Thoracic aorta (tissue), 2 donors: ENCODE results near the gene HABP2. TPM values are rescaled to one million over a fixed set of nuclear protein-coding genes. Genes with fewer than 3 reads are reported as not detected.

Experiments used
- ATAC-seq: fragments of 150-250 bp; one replicate; pipeline ENCODE4 v1.8.0; 2017; ENCODE audit warnings: low read depth; ENCODE audit not compliant: insufficient number of reproducible peaks, low FRiP score
- DNase-seq: peaks from one replicate; pipeline ENCODE4 v3.0.0-alpha.2; 2020; ENCODE audit warnings: low spot score
- H3K27ac ChIP-seq, 2 donors: fragments of 200-600 bp; sonication (generic); 1 replicate in 1 of 2; 2 replicates in 1 of 2; pipeline ENCODE4 v1.5.1; 2016; ENCODE audit warnings: mild to moderate bottlenecking in 2 of 2, moderate library complexity in 2 of 2
- H3K27me3 ChIP-seq: fragments of 200-600 bp; sonication (generic); replicated peaks from 2 replicates; pipeline ENCODE4 v1.6.0; 2016; ENCODE audit warnings: mild to moderate bottlenecking; ENCODE audit not compliant: insufficient read depth
- H3K36me3 ChIP-seq: fragments of 200-600 bp; sonication (generic); one replicate; pipeline ENCODE4 v1.5.1; 2016
- H3K4me1 ChIP-seq, 2 donors: fragments of 200-600 bp; sonication (generic); 1 replicate in 1 of 2; 2 replicates in 1 of 2; pipeline versions ENCODE4 v1.5.1 to v1.6.0; 2016; ENCODE audit warnings: low read depth in 2 of 2, mild to moderate bottlenecking in 1 of 2; ENCODE audit not compliant: control insufficient read depth in 1 of 2
- H3K4me3 ChIP-seq: fragments of 200-600 bp; sonication (generic); 2 replicates; pipeline ENCODE4 v1.5.1; 2016; ENCODE audit warnings: mild to moderate bottlenecking
- H3K9me3 ChIP-seq: fragments of 200-600 bp; sonication (generic); 2 replicates; pipeline ENCODE4 v1.5.1; 2016
- total RNA-seq, 2 donors: library from RNA; depleted of rRNA; stranded (reverse); fragments of >200 nt; gene quantifications; one replicate each; pipeline versions ENCODE4 v1.1.0 to v1.2.3, GENCODE V29; 2016
- TF ChIP-seq, protein P1 (sequence below): fragments of 200-600 bp; sonication (generic); IDR thresholded peaks from one replicate; pipeline ENCODE4 v1.5.1; 2019; ENCODE audit warnings: antibody characterized with exemption

The HABP2 gene
- total RNA-seq, 2 donors from 2014 or later: not detected

DNA sequence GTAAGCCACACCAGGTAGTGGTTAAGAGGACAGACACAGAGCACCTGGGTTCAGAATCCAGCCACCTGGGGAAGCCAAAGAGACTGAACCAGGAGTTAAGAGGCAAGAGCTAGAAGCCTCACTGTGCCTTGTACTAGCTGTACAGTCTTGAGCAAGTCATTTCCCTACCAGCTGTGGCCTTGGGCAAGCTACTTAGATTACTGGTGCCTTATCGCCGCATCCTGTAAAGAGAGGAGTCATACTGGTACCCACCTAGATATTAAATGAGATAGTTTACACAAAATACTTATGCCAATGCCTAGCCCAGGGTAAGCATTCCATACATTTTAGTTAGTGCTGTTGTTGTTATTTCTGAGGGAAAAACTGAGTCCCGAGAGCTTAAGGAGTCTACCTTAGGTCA is 47.7 kb downstream of the HABP2 start:
- H3K9me3 ChIP-seq: no peaks in the 10 kb centered on the region
- H3K27me3 ChIP-seq: no peaks in the 10 kb centered on the region
- H3K36me3 ChIP-seq: no peaks in the 10 kb centered on the region
- no peak overlapping the region for H3K4me3 ChIP-seq
- DNase-seq (no peak), ATAC-seq (no peak)
- H3K27ac ChIP-seq: no peak overlapping the region
- TF ChIP-seq, protein P1, sequence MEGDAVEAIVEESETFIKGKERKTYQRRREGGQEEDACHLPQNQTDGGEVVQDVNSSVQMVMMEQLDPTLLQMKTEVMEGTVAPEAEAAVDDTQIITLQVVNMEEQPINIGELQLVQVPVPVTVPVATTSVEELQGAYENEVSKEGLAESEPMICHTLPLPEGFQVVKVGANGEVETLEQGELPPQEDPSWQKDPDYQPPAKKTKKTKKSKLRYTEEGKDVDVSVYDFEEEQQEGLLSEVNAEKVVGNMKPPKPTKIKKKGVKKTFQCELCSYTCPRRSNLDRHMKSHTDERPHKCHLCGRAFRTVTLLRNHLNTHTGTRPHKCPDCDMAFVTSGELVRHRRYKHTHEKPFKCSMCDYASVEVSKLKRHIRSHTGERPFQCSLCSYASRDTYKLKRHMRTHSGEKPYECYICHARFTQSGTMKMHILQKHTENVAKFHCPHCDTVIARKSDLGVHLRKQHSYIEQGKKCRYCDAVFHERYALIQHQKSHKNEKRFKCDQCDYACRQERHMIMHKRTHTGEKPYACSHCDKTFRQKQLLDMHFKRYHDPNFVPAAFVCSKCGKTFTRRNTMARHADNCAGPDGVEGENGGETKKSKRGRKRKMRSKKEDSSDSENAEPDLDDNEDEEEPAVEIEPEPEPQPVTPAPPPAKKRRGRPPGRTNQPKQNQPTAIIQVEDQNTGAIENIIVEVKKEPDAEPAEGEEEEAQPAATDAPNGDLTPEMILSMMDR: no peak
- H3K4me1 ChIP-seq: no peaks in the 10 kb centered on the region

DNA sequence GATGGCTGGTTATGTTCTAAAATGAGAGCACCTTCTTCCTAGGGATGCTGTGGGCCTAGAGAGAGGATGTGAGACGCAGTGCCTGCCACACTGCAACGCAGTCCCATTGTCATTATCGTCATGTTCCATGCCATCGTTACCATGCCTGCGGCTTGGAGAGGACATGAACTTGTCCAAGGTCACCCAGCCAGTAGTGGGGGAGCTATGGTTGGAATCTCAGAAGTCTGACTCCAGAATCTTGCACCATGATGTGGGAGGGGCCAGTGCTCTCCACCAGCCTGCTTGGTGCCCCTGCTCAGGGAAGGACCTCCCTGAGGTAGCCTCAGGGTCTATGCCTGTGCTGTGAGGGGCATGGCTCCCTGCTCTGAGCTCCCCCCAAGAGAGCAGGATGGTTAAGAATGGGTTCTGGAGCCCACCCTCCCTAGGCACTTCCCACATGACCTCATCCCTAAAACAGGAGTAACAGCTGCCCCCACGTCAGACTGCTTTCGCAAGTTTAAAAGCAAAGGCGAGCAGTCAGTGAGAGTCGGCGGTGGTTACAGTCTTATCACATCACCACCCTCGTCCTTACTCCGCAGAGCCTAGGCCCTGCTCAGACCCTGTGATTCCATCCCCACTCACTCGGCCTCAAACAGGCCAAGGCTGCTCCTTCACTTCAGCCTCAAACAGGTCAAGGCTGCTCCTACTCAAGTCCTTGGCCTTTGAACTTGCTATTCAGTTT is 50.4 kb downstream of the HABP2 start:
- TF ChIP-seq, protein P1: no peak
- Histone ChIP-seq H3K4me3 (no peak overlapping the region), H3K36me3 (no peaks in the 10 kb centered on the region), H3K27ac (no peak overlapping the region), H3K27me3 (no peaks in the 10 kb centered on the region), H3K9me3 (no peaks in the 10 kb centered on the region), H3K4me1 (no peaks in the 10 kb centered on the region)
- no peak for DNase-seq
- ATAC-seq: no peak

DNA sequence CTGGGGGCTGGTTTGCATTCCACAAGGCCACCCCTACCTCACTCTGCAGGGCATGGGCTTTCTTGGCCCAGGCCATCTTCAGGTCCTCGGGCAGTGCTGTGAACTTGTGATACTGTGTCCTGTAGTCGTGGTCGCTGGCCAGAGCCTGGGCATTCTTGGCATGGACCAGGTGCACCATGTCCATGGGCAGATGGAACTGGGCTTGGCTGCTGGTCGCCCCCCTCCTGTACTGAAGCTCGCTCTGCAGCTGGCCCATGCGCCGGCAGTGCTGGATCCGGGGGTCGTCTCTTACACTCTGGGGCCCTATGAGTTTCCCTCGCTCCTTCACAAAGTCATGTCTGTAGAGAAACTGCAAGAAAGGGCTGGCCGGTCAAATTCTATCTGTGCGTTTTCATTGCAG is 51.7 kb downstream of the HABP2 start:
- TF ChIP-seq, protein P1: no peak
- ATAC-seq (no peak), DNase-seq (no peak)
- Histone ChIP-seq H3K36me3 (no peaks in the 10 kb centered on the region), H3K4me3 (no peak overlapping the region), H3K27ac (no peak overlapping the region), H3K27me3 (no peaks in the 10 kb centered on the region), H3K4me1 (no peaks in the 10 kb centered on the region), H3K9me3 (no peaks in the 10 kb centered on the region)

DNA sequence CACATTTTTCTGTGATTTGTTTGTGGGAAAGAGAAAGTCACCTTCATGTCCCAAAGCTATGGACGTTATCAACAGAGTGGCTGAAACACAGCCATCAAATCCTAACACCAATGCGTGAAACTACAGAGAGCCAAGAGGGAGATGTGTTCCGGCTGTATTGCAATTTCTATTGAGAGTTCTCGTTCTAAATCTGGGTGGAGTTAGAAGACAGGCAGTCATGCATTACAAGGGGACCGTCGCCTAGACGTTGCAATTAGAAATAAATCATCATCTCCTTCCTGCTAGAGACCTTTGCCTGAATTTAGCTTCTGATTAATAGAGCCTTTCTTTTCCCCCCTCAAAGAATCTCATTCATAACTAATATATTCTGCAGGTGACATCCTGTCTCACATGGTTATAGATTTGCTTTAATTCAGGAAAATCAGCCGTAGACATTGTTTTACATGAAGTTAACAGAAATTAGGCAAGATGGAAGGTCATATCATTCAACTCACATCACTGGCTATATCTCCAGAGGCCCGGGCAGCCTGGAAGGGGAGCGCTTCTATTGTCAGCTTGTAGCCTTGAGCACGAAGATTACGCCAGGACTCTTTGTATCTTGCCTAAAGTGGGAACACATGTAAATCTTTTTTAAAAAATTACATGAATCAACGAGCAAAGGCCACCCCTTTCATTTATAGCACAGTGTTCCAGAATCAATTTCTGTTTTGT is 52.6 kb downstream of the HABP2 start:
- DNase-seq (no peak), ATAC-seq (no peak)
- TF ChIP-seq, protein P1: no peak
- Histone ChIP-seq H3K9me3 (no peaks in the 10 kb centered on the region), H3K27ac (no peak overlapping the region), H3K36me3 (no peaks in the 10 kb centered on the region), H3K27me3 (no peaks in the 10 kb centered on the region), H3K4me1 (no peaks in the 10 kb centered on the region), H3K4me3 (no peak overlapping the region)

DNA sequence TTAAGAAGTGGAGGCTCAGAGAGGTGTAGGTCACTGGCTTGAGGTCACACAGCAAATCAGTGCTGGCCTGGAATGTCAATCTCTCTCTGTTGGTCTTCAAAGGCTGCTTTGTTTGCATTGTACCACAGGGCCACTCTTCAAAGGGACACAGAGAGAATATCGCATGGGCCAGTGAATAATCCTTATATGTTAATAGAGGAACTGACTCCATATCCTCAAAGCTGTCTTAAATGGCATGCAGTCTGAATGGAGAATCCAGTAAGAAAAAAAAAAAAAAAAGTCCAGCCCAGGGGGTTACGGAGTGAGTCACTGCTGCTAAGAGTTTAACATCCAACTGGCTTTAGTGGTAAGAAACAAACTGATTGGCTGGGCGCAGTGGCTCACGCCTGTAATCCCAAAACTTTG is 56.9 kb downstream of the HABP2 start:
- DNase-seq (no peak), ATAC-seq (no peak)
- TF ChIP-seq, protein P1: no peak
- H3K4me3 ChIP-seq: no peak overlapping the region
- no peaks in the 10 kb centered on the region for H3K27me3 ChIP-seq
- no peaks in the 10 kb centered on the region for H3K4me1 ChIP-seq
- H3K27ac ChIP-seq: no peak overlapping the region
- H3K9me3 ChIP-seq: no peaks in the 10 kb centered on the region
- H3K36me3 ChIP-seq: no peaks in the 10 kb centered on the region
